AG09309 (cell line): Measurements from ENCODE around the gene CD93.

Experiments used
- DNase-seq: peaks from one replicate; pipeline ENCODE4 v3.0.0-alpha.2; 2010; ENCODE audit warnings: low read depth
- H3K4me3 ChIP-seq: 2 replicates; pipeline ENCODE4 v1.5.1; 2011; ENCODE audit warnings: mild to moderate bottlenecking, low read depth, low read length, moderate library complexity; ENCODE audit not compliant: control insufficient read depth
- TF ChIP-seq, protein P1 (sequence below): IDR thresholded peaks from 2 replicates; pipeline ENCODE4 v1.5.1; 2011; ENCODE audit warnings: mild to moderate bottlenecking, low read depth, low read length, inconsistent platforms; ENCODE audit not compliant: insufficient read depth, control insufficient read depth; ENCODE audit errors: missing control alignments

The CD93 gene

DNA sequence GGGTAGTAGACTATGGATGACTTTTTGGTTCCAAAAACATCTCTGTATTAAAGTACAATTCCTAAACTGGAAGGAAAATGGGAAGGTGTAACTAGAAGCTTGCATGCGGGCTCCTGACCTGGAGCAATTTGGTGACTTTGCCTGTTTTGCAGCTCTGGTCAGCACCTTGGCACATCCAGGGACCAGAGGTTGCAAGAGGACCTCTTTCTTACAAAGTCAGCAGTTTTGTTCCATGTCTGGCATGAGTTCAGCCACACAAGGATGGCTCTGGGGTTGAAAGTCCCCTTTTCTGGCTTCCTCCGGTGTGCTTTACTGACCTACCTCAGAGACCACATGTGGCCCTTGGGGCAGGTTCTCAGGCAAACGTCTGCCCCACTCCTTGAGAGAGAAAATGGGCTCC, 22.7 kb upstream of the CD93 start:
- no peak overlapping the region for H3K4me3 ChIP-seq
- no peak for DNase-seq
- TF ChIP-seq, protein P1, sequence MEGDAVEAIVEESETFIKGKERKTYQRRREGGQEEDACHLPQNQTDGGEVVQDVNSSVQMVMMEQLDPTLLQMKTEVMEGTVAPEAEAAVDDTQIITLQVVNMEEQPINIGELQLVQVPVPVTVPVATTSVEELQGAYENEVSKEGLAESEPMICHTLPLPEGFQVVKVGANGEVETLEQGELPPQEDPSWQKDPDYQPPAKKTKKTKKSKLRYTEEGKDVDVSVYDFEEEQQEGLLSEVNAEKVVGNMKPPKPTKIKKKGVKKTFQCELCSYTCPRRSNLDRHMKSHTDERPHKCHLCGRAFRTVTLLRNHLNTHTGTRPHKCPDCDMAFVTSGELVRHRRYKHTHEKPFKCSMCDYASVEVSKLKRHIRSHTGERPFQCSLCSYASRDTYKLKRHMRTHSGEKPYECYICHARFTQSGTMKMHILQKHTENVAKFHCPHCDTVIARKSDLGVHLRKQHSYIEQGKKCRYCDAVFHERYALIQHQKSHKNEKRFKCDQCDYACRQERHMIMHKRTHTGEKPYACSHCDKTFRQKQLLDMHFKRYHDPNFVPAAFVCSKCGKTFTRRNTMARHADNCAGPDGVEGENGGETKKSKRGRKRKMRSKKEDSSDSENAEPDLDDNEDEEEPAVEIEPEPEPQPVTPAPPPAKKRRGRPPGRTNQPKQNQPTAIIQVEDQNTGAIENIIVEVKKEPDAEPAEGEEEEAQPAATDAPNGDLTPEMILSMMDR: no peak

DNA sequence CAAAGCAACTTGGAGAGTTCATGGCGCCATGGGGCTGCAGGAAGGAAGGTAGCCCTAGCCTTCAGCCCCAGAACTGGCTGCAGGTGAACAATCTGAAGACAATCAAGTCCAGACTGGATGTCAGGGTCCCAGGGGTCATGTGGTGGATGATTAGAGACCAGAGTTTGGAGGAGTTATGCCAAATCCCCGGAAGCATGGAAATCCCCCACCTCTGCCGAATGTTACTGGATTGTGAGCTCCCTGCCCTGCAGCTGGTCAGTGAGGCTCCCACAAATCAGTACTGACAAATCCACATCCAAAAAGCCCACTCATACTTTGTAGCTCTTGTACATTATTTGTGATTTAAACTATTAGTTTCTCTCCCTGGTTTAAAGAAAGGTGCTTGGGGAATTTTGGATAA, 21.3 kb upstream of the CD93 start:
- DNase-seq: no peak
- TF ChIP-seq, protein P1: no peak
- H3K4me3 ChIP-seq: no peak overlapping the region

DNA sequence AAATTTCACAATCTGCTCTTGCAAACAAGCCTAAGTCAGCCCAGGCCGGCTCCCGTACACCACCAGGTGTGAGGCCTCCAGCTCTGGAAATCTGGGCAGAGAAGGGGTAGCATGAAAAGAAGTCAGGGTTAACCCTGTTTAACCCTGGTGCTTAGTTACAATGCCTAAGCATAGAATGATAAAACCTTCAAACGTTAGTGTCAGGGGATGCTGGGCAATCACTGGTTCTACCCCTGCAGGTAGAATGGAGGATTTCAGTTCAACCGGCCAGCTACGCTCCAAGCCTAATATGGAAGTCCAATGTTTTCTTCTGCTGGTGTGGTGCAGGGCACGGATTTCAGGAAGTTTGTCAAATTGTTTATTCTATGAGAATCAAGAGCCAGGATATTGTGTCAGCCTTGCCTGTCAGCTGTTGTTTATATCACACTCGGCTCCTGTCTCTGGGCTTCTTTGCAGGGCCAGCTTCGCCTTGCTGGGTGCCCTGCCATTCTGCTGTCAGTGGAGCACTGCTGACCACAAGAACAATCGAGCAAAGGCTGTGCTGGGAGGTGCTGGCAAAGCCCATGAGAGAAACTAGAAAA, 20.2 kb upstream of the CD93 start:
- H3K4me3 ChIP-seq: no peak overlapping the region
- TF ChIP-seq, protein P1: no peak
- no peak for DNase-seq

DNA sequence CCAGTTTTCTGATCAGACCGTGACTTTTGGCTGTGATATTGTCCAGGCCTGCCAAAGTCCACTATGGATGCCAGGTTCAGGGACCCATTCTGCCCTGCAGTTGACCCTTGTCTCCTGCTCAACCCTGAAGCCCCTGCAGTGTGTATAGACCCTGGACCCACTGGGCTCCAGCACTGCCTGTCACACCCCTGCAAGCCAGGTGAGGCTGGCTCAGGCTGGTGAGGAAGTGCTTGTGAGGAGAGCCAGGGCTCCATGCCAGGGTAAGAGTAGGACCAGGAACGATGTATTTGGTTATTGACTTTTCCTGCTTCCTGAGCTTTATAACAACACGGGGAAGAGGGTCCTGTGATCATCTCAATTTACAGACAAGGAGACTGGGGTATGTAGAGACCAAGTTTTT, 19.1 kb upstream of the CD93 start:
- TF ChIP-seq, protein P1: no peak
- DNase-seq: no peak
- H3K4me3 ChIP-seq: no peak overlapping the region

DNA sequence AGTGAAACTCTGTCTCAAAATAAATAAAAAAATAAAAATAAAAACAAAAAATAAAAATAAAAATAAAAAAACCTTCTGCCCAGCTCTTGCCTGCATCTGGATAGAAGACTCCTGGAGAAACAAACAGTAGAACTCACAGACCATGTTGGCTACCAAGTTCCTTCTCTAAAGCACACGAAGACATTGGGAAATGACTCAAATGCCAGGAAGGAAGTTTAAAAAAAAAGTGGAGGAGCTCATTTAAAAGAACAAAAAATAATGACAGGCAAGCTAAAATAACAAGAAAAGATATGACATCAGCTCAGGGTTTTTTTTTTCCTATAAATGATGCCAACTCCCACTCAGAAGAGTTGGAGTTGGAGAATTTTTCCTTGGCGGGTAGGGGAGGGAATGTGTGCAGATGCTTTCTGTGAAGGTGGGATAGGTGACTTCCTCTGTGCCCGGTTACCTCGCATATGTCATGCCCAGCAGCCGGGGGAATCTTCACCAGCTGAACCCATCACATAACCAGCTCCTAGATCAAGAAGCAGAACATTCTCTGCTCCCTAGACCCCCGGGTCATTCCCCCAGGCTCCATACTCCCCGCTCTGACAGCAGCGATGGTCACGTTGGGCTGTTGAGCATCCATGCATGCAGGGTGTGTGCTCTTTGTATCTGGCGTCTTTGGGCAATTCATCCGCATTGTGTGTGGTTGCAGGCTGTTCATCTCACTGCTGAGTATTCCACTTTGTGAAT, 17.3 kb upstream of the CD93 start:
- no peak overlapping the region for H3K4me3 ChIP-seq
- DNase-seq: no peak
- TF ChIP-seq, protein P1: no peak

DNA sequence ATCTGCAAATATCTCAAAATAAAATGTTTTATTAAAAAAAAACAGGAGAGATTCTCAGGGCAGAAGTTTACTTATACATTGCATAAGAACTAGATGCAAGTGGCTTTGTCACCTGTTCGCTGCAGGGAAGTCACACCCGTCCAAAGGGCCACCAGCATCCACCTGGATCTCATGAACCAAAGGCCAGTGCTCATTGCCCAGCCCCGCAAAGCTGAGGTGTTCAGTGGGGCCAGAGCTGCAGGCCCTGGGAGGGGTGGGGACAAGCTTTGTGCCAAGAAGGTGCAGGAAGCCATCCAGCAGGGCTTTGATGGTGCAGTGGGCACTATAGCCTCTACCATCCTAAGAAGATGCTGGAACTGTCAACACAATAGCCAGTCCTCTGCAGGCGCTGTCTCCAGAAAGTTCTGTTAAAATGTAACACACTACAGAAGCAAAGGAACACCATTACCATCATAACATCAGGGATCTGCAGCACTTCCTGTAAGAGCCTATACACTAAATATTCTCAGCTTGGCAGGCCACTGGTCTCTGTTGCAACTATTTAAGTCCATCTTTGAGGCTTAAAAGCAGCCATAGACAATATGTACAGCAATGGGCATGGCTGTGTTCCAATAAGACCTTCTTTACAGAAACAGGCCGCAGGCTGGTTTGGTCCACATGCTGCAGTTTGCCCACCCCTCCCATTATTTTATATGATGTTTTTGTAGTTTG, 15.7 kb upstream of the CD93 start:
- no peak overlapping the region for H3K4me3 ChIP-seq
- no peak for DNase-seq
- TF ChIP-seq, protein P1: no peak
